ENCODE results near the gene CBL. TPM values are rescaled to one million over a fixed set of nuclear protein-coding genes. Genes with fewer than 3 reads are reported as not detected.
A peak's percentile ranks its signal among the peaks of the same experiment; 100 is the strongest.

The CBL gene
- total RNA-seq, 1 donor from 2014 or later: 46.6 TPM

DNA sequence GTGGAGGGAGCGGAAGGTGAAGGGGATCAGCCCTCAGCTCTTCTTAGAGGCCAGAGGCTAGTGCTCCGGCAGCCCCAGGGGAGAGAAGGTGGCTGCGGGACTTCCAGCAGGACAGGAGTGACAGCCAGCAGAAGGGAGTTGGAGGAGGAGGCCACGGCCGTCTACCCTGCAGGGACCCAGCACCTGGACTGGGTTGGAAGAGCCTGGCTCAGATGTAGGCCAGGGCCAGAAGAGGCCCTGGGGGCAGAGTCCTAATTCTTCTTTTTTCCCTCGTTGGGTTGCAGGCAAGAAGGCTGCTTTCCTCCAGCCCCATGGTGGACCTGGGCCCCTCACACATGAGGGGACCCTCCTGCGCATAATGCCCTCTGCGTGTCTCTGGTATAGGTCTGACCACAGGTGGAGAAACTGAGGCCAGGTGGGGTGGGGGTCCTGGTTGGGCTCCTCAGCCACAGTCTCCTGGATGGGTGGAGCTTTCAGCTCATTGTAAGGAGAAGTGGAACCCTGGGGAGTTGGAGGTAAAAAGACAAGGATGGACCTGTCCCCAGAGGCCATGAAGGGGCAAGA, 113.1 kb downstream of the CBL start:
- FAIRE-seq (no peak), DNase-seq (ENCODE audit: low read depth) (no peak)
- Histone ChIP-seq H3K27ac (ENCODE audit: low read depth, low read length) (peak overlapping the region; percentile 67), H3K27me3 (ENCODE audit: insufficient read depth, low read length) (no peaks in the 10 kb centered on the region), H3K36me3 (ENCODE audit: insufficient read depth, low read length) (peaks cover 3% of the 10 kb centered on the region), H3K4me1 (ENCODE audit: insufficient read depth, low read length) (peaks cover 56% of the 10 kb centered on the region), H3K9ac (ENCODE audit: low read length) (peak overlapping the region; percentile 55), H3K9me3 (ENCODE audit: insufficient read depth, low read depth, low read length) (no peaks in the 10 kb centered on the region), H3K79me2 (ENCODE audit: insufficient read depth, low read length) (peaks cover 25% of the 10 kb centered on the region), H3K4me2 (ENCODE audit: low read length) (peak overlapping the region; percentile 67), H3K4me3 (ENCODE audit: insufficient read depth, low read depth, low read length) (no peak overlapping the region), H4K20me1 (ENCODE audit: insufficient read depth, low read length) (peaks cover 18% of the 10 kb centered on the region), H2AFZ (ENCODE audit: low read depth, low read length) (peak overlapping the region; percentile 71)
- peaks cover 3% of the 10 kb centered on the region for H3K36me3 Mint-ChIP-seq (ENCODE audit: low read depth, unreplicated experiment)
- no peaks in the 10 kb centered on the region for H3K9me3 Mint-ChIP-seq (ENCODE audit: unreplicated experiment)
- peak overlapping the region; percentile 96 for H3K27ac Mint-ChIP-seq (ENCODE audit: unreplicated experiment)
- TF ChIP-seq, protein P1, sequence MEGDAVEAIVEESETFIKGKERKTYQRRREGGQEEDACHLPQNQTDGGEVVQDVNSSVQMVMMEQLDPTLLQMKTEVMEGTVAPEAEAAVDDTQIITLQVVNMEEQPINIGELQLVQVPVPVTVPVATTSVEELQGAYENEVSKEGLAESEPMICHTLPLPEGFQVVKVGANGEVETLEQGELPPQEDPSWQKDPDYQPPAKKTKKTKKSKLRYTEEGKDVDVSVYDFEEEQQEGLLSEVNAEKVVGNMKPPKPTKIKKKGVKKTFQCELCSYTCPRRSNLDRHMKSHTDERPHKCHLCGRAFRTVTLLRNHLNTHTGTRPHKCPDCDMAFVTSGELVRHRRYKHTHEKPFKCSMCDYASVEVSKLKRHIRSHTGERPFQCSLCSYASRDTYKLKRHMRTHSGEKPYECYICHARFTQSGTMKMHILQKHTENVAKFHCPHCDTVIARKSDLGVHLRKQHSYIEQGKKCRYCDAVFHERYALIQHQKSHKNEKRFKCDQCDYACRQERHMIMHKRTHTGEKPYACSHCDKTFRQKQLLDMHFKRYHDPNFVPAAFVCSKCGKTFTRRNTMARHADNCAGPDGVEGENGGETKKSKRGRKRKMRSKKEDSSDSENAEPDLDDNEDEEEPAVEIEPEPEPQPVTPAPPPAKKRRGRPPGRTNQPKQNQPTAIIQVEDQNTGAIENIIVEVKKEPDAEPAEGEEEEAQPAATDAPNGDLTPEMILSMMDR (IDR thresholded peaks at IDR 0.05; ENCODE audit: insufficient read depth, low read depth, low read length): no peak
- no peak for TF ChIP-seq EZH2 (IDR thresholded peaks at IDR 0.05; ENCODE audit: insufficient read depth, low read length)
- H3K4me1 Mint-ChIP-seq (ENCODE audit: low read depth, unreplicated experiment): peaks cover 22% of the 10 kb centered on the region
- H3K4me3 Mint-ChIP-seq (ENCODE audit: unreplicated experiment): peak overlapping the region; percentile 73
- H3K27me3 Mint-ChIP-seq (ENCODE audit: low read depth, unreplicated experiment): no peaks in the 10 kb centered on the region

DNA sequence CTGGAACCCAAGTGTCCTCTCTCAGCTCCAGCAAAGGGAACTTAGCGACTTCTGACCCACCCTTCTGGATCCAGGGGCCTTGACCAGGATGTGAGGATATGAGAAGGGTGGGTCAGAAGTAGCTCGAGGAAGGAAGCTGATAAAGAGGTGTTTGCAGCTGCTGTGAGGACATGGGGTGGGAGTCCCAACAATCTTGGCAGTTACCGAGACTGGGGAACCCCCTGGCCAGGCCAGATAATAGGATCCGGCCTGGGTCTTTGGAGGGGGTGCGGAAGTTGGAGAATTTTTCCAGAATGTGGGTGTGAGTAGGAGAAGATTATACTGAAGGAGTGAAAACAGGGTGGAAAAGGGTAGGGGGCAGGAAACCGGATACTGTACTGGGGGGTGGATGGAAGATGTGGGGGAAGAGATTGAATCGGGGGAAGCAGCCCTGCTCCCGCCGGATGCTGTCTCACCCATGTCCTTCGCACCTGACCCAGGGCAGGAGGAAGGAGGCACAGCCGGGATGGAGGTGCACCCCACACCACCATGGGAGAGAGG, 113.6 kb downstream of the CBL start:
- Histone ChIP-seq H3K27me3 (ENCODE audit: insufficient read depth, low read length) (no peaks in the 10 kb centered on the region), H3K9me3 (ENCODE audit: insufficient read depth, low read depth, low read length) (no peaks in the 10 kb centered on the region), H3K27ac (ENCODE audit: low read depth, low read length) (no peak overlapping the region), H3K4me3 (ENCODE audit: insufficient read depth, low read depth, low read length) (no peak overlapping the region), H3K4me2 (ENCODE audit: low read length) (no peak overlapping the region), H3K4me1 (ENCODE audit: insufficient read depth, low read length) (peaks cover 56% of the 10 kb centered on the region), H4K20me1 (ENCODE audit: insufficient read depth, low read length) (peaks cover 13% of the 10 kb centered on the region), H2AFZ (ENCODE audit: low read depth, low read length) (no peak overlapping the region), H3K79me2 (ENCODE audit: insufficient read depth, low read length) (peaks cover 20% of the 10 kb centered on the region), H3K36me3 (ENCODE audit: insufficient read depth, low read length) (no peaks in the 10 kb centered on the region), H3K9ac (ENCODE audit: low read length) (no peak overlapping the region)
- peaks cover 22% of the 10 kb centered on the region for H3K4me1 Mint-ChIP-seq (ENCODE audit: low read depth, unreplicated experiment)
- no peak for TF ChIP-seq EZH2 (IDR thresholded peaks at IDR 0.05; ENCODE audit: insufficient read depth, low read length)
- TF ChIP-seq, protein P1 (IDR thresholded peaks at IDR 0.05; ENCODE audit: insufficient read depth, low read depth, low read length): no peak
- H3K4me3 Mint-ChIP-seq (ENCODE audit: unreplicated experiment): no peak overlapping the region
- H3K36me3 Mint-ChIP-seq (ENCODE audit: low read depth, unreplicated experiment): peaks cover under 1% of the 10 kb centered on the region
- peak overlapping the region; percentile 92 for H3K27ac Mint-ChIP-seq (ENCODE audit: unreplicated experiment)
- FAIRE-seq: no peak
- no peak for DNase-seq (ENCODE audit: low read depth)
- H3K27me3 Mint-ChIP-seq (ENCODE audit: low read depth, unreplicated experiment): no peaks in the 10 kb centered on the region
- H3K9me3 Mint-ChIP-seq (ENCODE audit: unreplicated experiment): no peaks in the 10 kb centered on the region

DNA sequence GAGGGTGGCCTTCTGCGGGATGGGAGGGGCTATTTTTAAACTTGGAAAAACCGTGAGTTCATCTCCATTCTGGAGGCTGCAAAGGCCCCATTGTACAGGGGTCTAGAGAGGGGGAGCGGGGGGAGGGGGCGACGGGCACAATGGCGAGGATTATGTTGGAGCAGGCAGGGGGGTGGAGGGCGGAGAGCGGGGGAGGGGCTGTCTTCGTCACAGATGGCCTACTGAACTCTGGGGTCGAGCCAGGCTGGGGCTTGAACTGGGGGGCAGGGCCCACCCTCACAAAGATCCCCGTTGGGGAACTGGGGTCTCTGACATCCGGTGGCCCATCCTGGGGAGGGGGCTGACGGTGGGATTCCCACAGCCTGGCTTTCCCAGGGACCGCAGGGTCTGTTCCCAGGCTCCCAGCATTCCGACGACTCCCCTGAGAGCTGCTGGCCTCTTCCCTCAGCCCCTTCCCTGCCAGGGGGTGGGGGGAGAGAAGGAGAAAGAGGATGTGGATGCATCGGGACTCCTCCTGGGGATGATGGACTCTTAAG, 114.2 kb downstream of the CBL start:
- Histone ChIP-seq H3K4me2 (ENCODE audit: low read length) (peak overlapping the region; percentile 85), H3K4me3 (ENCODE audit: insufficient read depth, low read depth, low read length) (no peak overlapping the region), H3K36me3 (ENCODE audit: insufficient read depth, low read length) (no peaks in the 10 kb centered on the region), H3K4me1 (ENCODE audit: insufficient read depth, low read length) (peaks cover 52% of the 10 kb centered on the region), H4K20me1 (ENCODE audit: insufficient read depth, low read length) (peaks cover 8% of the 10 kb centered on the region), H2AFZ (ENCODE audit: low read depth, low read length) (peak overlapping the region; percentile 82), H3K9ac (ENCODE audit: low read length) (peak overlapping the region; percentile 73), H3K27me3 (ENCODE audit: insufficient read depth, low read length) (no peaks in the 10 kb centered on the region), H3K27ac (ENCODE audit: low read depth, low read length) (peak overlapping the region; percentile 37), H3K79me2 (ENCODE audit: insufficient read depth, low read length) (peaks cover 15% of the 10 kb centered on the region), H3K9me3 (ENCODE audit: insufficient read depth, low read depth, low read length) (no peaks in the 10 kb centered on the region)
- TF ChIP-seq, protein P1 (IDR thresholded peaks at IDR 0.05; ENCODE audit: insufficient read depth, low read depth, low read length): no peak
- TF ChIP-seq EZH2 (IDR thresholded peaks at IDR 0.05; ENCODE audit: insufficient read depth, low read length): no peak
- no peak overlapping the region for H3K4me3 Mint-ChIP-seq (ENCODE audit: unreplicated experiment)
- H3K27ac Mint-ChIP-seq (ENCODE audit: unreplicated experiment): no peak overlapping the region
- no peaks in the 10 kb centered on the region for H3K27me3 Mint-ChIP-seq (ENCODE audit: low read depth, unreplicated experiment)
- H3K4me1 Mint-ChIP-seq (ENCODE audit: low read depth, unreplicated experiment): peaks cover 22% of the 10 kb centered on the region
- H3K9me3 Mint-ChIP-seq (ENCODE audit: unreplicated experiment): no peaks in the 10 kb centered on the region
- H3K36me3 Mint-ChIP-seq (ENCODE audit: low read depth, unreplicated experiment): no peaks in the 10 kb centered on the region
- no peak for FAIRE-seq
- DNase-seq (ENCODE audit: low read depth): no peak

Measured in astrocyte (in vitro differentiated cells and primary cell).